HG02852 (cell line): ENCODE measurements around the gene ASGR1.
"Not testable (repeated sequence)": the region's sequence is repeated elsewhere in the genome, so short reads cannot be mapped to it uniquely, and the experiment has no call there.

Source experiments
- ATAC-seq: cut with Tn5 transposase; IDR thresholded peaks from one replicate; pipeline ENCODE4 v1.9.1; 2021; ENCODE audit warnings: mild to moderate bottlenecking, moderate library complexity; ENCODE audit not compliant: unreplicated experiment

Gene ASGR1

GRCh38 chr17:7126386-7126785 is 52.8 kb downstream of the ASGR1 start:
- not testable (repeated sequence) for ATAC-seq

- ATAC-seq: no peak
Observed at GRCh38 chr17:7124923-7125322, 54.2 kb downstream of the ASGR1 start.

- ATAC-seq: no peak
Observed at GRCh38 chr17:7123844-7124243, 55.3 kb downstream of the ASGR1 start.
